ENCODE measurements around the gene RPS15. TPM values are rescaled to one million over a fixed set of nuclear protein-coding genes. Genes with fewer than 3 reads are reported as not detected.
"Not testable (repeated sequence)": the region's sequence is repeated elsewhere in the genome, so short reads cannot be mapped to it uniquely, and the experiment has no call there.

Gene RPS15
- total RNA-seq, 1 experiment from 2014 or later = 450 TPM

DNA sequence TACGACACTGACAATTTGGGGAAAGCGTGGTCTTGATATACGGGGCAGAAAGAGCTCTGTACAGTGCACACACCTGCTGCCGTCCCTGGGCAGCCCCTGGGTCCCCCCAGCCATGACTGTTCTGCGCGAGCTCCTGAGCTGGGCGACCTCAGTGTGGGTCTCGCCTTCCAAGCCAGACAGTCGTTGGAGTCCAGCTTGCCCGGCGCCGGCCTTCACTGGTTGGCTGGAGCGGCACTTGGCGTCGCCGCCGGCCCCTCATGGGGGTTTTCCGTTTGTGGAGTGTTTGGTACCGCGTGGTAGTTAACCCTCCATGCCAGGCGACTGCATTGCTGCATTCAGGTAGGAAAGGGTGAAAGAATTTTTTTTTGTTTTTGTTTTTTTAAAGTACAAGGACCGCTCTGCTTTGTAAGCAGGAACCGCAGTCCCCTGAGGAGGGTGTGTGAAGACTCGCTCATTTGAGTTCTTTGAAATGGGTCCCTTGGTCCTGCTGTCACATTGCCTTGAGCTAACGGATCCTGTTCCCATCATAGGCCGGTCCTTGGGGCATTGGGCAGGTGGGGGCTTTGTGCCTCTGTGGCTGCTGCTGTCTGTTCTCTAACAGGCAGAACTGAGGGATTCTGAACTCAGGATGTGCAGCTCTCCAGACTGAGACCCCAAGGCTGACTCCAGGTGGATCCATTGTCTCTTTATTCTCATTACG is 10.8 kb upstream of the RPS15 start:
- DNase-seq (ENCODE audit: low read depth) = no peak
- in situ Hi-C loops (cut with HindIII; ENCODE audit: low pct_unique_long_range_greater_than_20kb, low sequenced_read_pairs) = no loop called here

- DNase-seq (ENCODE audit: low read depth) = no peak
- in situ Hi-C loops (cut with HindIII; ENCODE audit: low pct_unique_long_range_greater_than_20kb, low sequenced_read_pairs) = no loop called here
Observed at GRCh38 chr19:1428738-1429391, 9.3 kb upstream of the RPS15 start.

DNA sequence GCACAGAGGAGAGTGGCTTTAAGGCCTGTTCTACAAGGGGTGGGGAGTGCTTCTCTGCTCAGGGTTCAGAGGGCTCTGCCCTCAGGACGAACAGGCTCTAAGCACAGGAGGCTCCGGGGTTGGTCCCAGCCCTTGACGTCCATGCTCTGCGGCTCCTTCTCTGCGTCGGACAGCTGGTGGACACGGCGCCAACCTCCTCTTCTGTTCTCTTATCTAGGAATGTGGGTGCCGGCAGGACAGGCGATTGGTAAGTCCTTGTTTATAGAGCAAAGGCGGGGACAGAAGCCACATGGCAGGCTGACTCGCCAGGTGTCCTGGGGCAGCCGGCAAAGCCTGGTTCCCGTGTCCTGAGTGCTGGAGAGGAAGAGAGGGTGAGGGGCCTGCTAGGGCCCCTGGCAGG is 8.4 kb upstream of the RPS15 start:
- DNase-seq (ENCODE audit: low read depth) = no peak
- in situ Hi-C loops (cut with HindIII; ENCODE audit: low pct_unique_long_range_greater_than_20kb, low sequenced_read_pairs) = no loop called here

DNA sequence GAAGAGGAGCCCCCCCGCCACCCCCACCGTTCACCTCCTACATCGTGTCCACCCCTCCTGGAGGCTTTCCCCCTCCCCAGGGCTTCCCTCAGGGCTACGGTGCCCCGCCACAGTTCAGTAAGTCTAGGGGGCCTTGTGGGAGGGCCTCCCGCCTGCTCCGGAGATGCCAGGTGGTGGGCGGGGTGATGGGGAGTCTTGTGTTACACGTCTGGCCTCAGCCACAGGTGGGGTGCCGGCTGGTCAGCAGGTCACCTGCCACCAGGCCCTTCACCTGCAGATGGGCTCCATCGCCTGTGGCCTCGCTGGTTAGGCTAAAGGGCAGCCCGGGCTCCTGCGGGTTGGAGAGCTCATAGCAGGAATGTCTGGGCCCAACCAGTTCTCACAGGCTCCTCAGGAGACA is 8.0 kb upstream of the RPS15 start:
- in situ Hi-C loops (cut with HindIII; ENCODE audit: low pct_unique_long_range_greater_than_20kb, low sequenced_read_pairs) = no loop called here
- no peak for DNase-seq (ENCODE audit: low read depth)

- DNase-seq (ENCODE audit: low read depth) = no peak
- in situ Hi-C loops (cut with HindIII; ENCODE audit: low pct_unique_long_range_greater_than_20kb, low sequenced_read_pairs) = no loop called here
Observed at GRCh38 chr19:1431759-1432506, 6.3 kb upstream of the RPS15 start.

- no peak for DNase-seq (ENCODE audit: low read depth)
- in situ Hi-C loops (cut with HindIII; ENCODE audit: low pct_unique_long_range_greater_than_20kb, low sequenced_read_pairs) = no loop called here
Observed at GRCh38 chr19:1432507-1432887, 5.7 kb upstream of the RPS15 start.

- DNase-seq (ENCODE audit: low read depth) = no peak
- in situ Hi-C loops (cut with HindIII; ENCODE audit: low pct_unique_long_range_greater_than_20kb, low sequenced_read_pairs) = no loop called here
Observed at GRCh38 chr19:1433119-1434039, 4.8 kb upstream of the RPS15 start.

DNA sequence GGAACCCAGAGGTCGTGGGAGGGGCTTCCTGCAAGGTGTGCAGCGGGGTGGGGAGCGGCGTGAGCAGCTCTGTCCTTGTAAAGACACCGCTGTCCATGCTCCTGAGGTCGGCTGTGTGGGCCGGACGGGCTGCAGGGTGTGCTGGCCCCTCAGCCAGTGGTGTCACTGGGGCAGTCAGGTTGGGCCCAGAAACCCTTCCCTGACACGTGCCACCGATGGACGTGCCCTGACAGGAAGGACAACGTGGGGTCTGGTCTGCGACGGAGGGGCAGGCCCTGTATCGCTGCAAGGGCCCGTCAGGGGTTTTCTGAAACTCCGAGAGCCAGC is 4.2 kb upstream of the RPS15 start:
- DNase-seq (ENCODE audit: low read depth) = no peak
- in situ Hi-C loops (cut with HindIII; ENCODE audit: low pct_unique_long_range_greater_than_20kb, low sequenced_read_pairs) = no loop called here

GRCh38 chr19:1434577-1435060 is 3.6 kb upstream of the RPS15 start:
- in situ Hi-C loops (cut with HindIII; ENCODE audit: low pct_unique_long_range_greater_than_20kb, low sequenced_read_pairs) = no loop called here
- no peak for DNase-seq (ENCODE audit: low read depth)

DNA sequence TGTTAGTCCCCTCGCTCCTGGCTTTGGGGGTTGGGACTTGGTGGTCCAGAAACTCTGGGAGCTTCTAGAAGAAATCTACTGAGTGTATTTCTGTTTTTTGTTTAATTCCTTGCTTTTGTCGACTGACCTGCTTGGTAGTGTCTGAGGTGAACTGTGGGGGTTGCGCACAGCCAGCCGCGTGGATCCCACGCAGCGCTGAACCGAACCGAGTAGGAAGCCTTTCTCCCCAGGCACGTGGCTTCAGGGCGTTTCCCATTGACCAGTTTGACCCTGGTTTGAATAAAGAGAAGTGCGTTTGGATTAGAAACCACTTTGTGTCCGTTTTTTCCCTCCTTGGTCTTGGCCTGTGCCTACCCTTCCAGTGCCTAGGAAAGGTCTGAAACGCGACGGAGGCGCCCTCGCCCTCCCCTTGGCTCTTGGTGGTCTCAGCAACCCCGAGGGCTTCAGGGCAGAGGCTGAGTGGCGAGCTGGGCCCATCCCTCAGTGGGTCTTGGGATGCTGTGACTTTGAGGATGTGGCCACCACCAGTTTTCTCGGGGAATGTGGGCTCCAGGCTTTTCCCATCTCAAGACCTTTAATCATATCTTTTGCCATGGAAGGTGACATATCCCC is 2.7 kb upstream of the RPS15 start:
- in situ Hi-C loops (cut with HindIII; ENCODE audit: low pct_unique_long_range_greater_than_20kb, low sequenced_read_pairs) = no loop called here
- DNase-seq (ENCODE audit: low read depth) = no peak

DNA sequence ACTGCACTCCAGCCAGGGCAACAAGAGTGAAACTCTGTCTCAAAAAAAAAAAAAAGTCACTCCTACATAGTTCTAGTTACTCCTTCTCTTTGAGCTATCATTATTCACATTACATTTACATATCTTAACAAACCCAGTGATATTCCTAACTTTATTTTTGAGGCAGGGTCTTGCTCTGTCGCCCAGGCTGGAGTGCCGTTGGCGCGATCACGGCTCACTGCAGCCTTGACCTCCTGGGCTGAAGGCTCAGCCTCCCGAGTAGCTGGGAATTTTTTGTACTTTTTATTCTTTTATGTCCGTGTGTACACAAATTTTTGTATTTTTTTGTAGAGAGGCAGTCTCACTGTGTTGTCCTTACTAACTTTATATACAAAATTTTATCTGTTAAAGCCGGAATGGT is 587 bp upstream of the RPS15 start:
- in situ Hi-C loops (cut with HindIII; ENCODE audit: low pct_unique_long_range_greater_than_20kb, low sequenced_read_pairs) = no loop called here
- no peak for DNase-seq (ENCODE audit: low read depth)

GRCh38 chr19:1438933-1439354 is 748 bp downstream of the RPS15 start:
- in situ Hi-C loops (cut with HindIII; ENCODE audit: low pct_unique_long_range_greater_than_20kb, low sequenced_read_pairs) = no loop called here
- no peak for DNase-seq (ENCODE audit: low read depth)

GRCh38 chr19:1439525-1440417 is 1.6 kb downstream of the RPS15 start:
- DNase-seq (ENCODE audit: low read depth); in situ Hi-C loops (cut with HindIII; ENCODE audit: low pct_unique_long_range_greater_than_20kb, low sequenced_read_pairs): not testable (repeated sequence)

GRCh38 chr19:1440418-1440801 is 2.2 kb downstream of the RPS15 start:
- no peak for DNase-seq (ENCODE audit: low read depth)
- in situ Hi-C loops (cut with HindIII; ENCODE audit: low pct_unique_long_range_greater_than_20kb, low sequenced_read_pairs) = no loop called here

DNA sequence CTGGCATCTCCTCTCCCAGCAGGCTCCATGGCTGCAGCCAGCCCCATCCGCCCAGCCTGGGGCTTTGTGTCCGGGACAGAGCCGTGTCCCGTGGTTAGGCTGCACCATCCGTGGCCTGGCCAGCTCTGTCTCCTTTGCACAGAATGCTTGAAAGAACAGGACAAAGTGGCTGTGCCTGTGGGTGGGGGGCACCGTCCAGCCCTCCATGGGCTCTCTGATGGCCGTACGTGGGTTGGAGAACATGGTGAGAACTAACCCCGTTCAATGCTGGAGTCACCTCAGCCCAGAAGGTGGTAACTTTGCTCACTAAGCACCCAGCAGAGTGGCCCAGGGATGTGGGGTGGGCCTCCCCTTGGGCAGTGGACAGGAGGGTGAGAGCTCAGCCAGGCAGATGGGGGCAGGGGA is 2.8 kb downstream of the RPS15 start:
- no peak for DNase-seq (ENCODE audit: low read depth)
- in situ Hi-C loops (cut with HindIII; ENCODE audit: low pct_unique_long_range_greater_than_20kb, low sequenced_read_pairs) = no loop called here

- no peak for DNase-seq (ENCODE audit: low read depth)
- in situ Hi-C loops (cut with HindIII; ENCODE audit: low pct_unique_long_range_greater_than_20kb, low sequenced_read_pairs) = no loop called here
Observed at GRCh38 chr19:1441677-1442438, 3.7 kb downstream of the RPS15 start.

All from Caki2 (cell line).